OCI-LY7 (cell line): ENCODE data around the gene SH2D6. TPM values are rescaled to one million over a fixed set of nuclear protein-coding genes. Genes with fewer than 3 reads are reported as not detected.

ENCODE experiments used
- BruUV-seq: library from RNA; stranded (reverse); fragments of 400-500 nt; replicated peaks from 2 replicates; lab custom pipeline; 2021; lab: Mats Ljungman, UMichigan
- CTCF ChIA-PET: fragments of 300-600 bp; sonication (Branson Sonifier 250); formaldehyde crosslinking; loops from one replicate; lab custom pipeline; 2022; ENCODE audit warnings: antibody characterized with exemption; ENCODE audit not compliant: unreplicated experiment; lab: Charles Lee
- POLR2A ChIA-PET: fragments of 300-600 bp; sonication (Branson Sonifier 250); formaldehyde crosslinking; loops from one replicate; lab custom pipeline; 2022; ENCODE audit warnings: antibody characterized with exemption; lab: Charles Lee
- DNase-seq: peaks from one replicate; pipeline ENCODE4 v3.0.0-alpha.2; 2015; ENCODE audit warnings: low spot score
- H2AFZ ChIP-seq: fragments of 200-600 bp; sonication (generic), shearing (Covaris generic); 2 replicates; pipeline ENCODE4 v1.6.1; 2014; ENCODE audit warnings: mild to moderate bottlenecking, antibody characterized with exemption, low read length, moderate library complexity
- H3K27ac ChIP-seq: fragments of 200-600 bp; sonication (generic); 2 replicates; pipeline ENCODE4 v1.5.1; 2014; ENCODE audit warnings: mixed run types, low read depth, mild to moderate bottlenecking, moderate library complexity, low read length, inconsistent platforms; ENCODE audit not compliant: poor library complexity, severe bottlenecking
- H3K36me3 ChIP-seq: fragments of 200-600 bp; sonication (generic); 2 replicates; pipeline ENCODE4 v1.6.1; 2014; ENCODE audit warnings: mild to moderate bottlenecking, antibody characterized with exemption, low read length, moderate library complexity, mixed read lengths; ENCODE audit not compliant: insufficient read depth
- H3K4me1 ChIP-seq: fragments of 200-600 bp; sonication (generic); 2 replicates; pipeline ENCODE4 v1.5.1; 2014; ENCODE audit warnings: mild to moderate bottlenecking, low read length; ENCODE audit not compliant: insufficient read depth, poor library complexity, severe bottlenecking
- H3K4me2 ChIP-seq: fragments of 200-600 bp; sonication (generic); 2 replicates; pipeline ENCODE4 v1.6.1; 2014; ENCODE audit warnings: mild to moderate bottlenecking, low read length
- H3K4me3 ChIP-seq: fragments of 200-600 bp; sonication (generic); 2 replicates; pipeline ENCODE4 v1.5.1; 2014; ENCODE audit warnings: mild to moderate bottlenecking, low read depth, low read length; ENCODE audit not compliant: poor library complexity, severe bottlenecking
- H3K79me2 ChIP-seq: fragments of 200-600 bp; sonication (generic); 2 replicates; pipeline ENCODE4 v1.6.1; 2016; ENCODE audit warnings: low read depth, mild to moderate bottlenecking, low read length, moderate library complexity, mixed read lengths; ENCODE audit not compliant: insufficient read depth
- H3K9me2 ChIP-seq: fragments of 200-600 bp; sonication (generic); 2 replicates; pipeline ENCODE4 v1.6.1; 2016; ENCODE audit warnings: mild to moderate bottlenecking, low read length, mixed read lengths; ENCODE audit not compliant: insufficient read depth
- H3K9me3 ChIP-seq: fragments of 200-600 bp; sonication (generic); 2 replicates; pipeline ENCODE4 v1.6.1; 2014; ENCODE audit warnings: mild to moderate bottlenecking, mixed run types, low read length, mixed read lengths
- H4K20me1 ChIP-seq: fragments of 200-600 bp; sonication (generic); 2 replicates; pipeline ENCODE4 v1.6.1; 2014; ENCODE audit warnings: mild to moderate bottlenecking, antibody characterized with exemption, low read length, moderate library complexity, mixed read lengths; ENCODE audit not compliant: insufficient read depth
- CTCF ChIP-seq: fragments of 200-600 bp; sonication (generic); conservative IDR thresholded peaks from 2 replicates; pipeline ENCODE4 v1.5.1; 2014; ENCODE audit warnings: mild to moderate bottlenecking, antibody characterized with exemption, low read length, moderate library complexity, mixed read lengths
- EZH2phosphoT487 ChIP-seq: fragments of 200-600 bp; sonication (generic); IDR thresholded peaks from 2 replicates; pipeline ENCODE4 v1.6.1; 2018; ENCODE audit warnings: low read depth, borderline replicate concordance, mild to moderate bottlenecking, mixed run types, antibody characterized with exemption, low read length, moderate library complexity, mixed read lengths
- intact Hi-C: fragments of 100-400 bp; cut with micrococcal nuclease; formaldehyde crosslinking; loops from one replicate; pipeline ENCODE4 v1.10.0; 2022; ENCODE audit not compliant: unreplicated experiment
- total RNA-seq, 2 experiments: library from RNA; depleted of rRNA in 1 of 2; stranded (reverse); fragments of >200 nt in 1 of 2; shearing (Covaris generic) in 1 of 2; gene quantifications; 2 replicates each; pipeline ENCODE4 v1.2.3, GENCODE V29; 2014 to 2022

Gene SH2D6
- total RNA-seq, 2 experiments from 2014 or later = 0.35 to 2.6 TPM

DNA sequence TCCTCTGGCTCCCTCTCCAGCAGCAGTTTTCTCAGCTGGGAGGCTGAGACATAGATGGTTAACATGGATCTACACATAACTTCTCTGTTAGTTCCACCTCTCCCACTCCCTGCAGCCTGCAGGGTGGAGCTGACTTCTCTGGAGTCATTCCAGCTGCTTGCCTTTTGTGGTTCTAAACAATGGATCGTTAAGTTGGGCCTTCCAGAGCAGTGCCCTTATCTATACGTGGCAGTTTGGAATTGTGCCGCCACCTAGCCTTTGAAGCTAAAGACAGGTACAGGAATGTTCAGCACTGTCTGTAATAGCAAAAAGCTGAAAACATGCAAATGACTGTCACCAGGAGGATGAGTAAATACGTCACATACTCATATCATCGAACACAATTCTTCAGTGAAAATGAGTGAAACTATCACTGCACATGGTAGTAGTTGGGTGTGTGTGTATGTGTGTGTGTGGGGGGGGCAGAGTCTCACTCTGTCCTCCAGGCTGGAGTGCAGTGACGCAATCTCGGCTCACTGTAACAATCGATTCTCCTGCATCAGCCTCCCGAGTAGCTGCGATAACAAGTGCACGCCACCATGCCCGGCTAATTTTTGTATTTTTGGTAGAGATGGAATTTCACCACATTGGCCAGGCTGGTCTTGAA is 50.3 kb downstream of the SH2D6 start:
- Histone ChIP-seq H3K4me2 (no peak overlapping the region), H3K9me2 (no peaks in the 10 kb centered on the region), H3K4me1 (no peaks in the 10 kb centered on the region), H4K20me1 (no peaks in the 10 kb centered on the region), H3K9me3 (no peaks in the 10 kb centered on the region), H3K79me2 (no peaks in the 10 kb centered on the region), H3K27ac (no peak overlapping the region), H2AFZ (no peak overlapping the region), H3K4me3 (no peak overlapping the region), H3K36me3 (no peaks in the 10 kb centered on the region)
- ChIA-PET POLR2A (no interaction called here), CTCF (no interaction called here)
- BruUV-seq = no TSS peak
- no peak for TF ChIP-seq CTCF
- TF ChIP-seq EZH2phosphoT487 = no peak
- intact Hi-C loops = loop anchor here (5.0 kb wide), 1 partner anchor 33 kb away; no protein-coding TSS in a partner anchor
- no peak for DNase-seq

DNA sequence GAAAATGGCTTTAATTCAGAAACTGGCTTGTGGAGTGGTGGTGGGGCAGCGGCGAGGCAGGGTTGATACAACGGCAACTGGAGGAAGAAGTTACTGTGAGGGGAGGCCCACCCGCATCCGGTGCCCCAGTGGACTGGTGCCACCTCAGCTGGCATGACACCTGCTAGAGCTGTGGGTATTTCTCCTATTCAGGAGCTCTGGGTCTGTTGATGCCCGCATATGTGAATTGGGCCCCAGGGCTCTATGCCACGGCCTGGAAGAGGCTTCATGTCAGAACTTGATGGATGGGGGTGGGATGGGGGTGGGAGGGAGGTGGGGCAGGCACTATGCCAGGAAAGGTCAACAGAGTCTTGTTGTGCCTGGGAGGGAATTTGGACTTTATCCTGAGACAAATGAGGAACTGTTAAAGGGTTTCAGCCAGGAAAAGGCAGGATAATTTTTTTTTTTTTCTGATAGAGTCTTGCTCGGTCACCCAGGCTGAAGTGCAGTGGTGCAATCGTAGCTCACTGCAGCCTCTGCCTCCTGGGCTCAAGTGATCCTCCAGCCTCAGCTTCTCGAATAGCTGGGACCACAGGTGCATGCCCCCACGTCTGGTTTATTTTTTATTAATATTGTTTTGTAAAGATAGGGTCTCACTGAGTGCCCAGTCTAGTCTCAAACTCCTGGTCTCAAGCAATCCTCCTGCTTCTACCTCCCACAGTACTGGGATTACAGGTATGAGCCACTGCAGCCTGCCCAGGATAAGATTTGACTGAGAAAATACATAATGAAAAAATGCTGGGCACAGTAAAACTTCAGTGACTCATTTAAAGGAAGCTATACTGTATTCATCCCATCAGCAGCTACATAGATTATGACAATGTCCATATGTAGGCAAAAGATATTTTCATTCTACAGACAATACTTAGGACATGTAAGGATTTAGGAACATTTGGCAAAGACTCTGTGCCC is 52.6 kb downstream of the SH2D6 start:
- Histone ChIP-seq H3K9me3 (no peaks in the 10 kb centered on the region), H3K79me2 (no peaks in the 10 kb centered on the region), H3K4me2 (no peak overlapping the region), H3K4me1 (no peaks in the 10 kb centered on the region), H3K9me2 (no peaks in the 10 kb centered on the region), H3K36me3 (no peaks in the 10 kb centered on the region), H4K20me1 (no peaks in the 10 kb centered on the region), H3K27ac (no peak overlapping the region), H3K4me3 (no peak overlapping the region), H2AFZ (no peak overlapping the region)
- POLR2A ChIA-PET = no interaction called here
- CTCF ChIA-PET = no interaction called here
- TF ChIP-seq EZH2phosphoT487 (no peak), CTCF (no peak)
- DNase-seq = no peak
- BruUV-seq = no TSS peak
- intact Hi-C loops = loop anchor here (10.0 kb wide), 1 partner anchor 54 kb away; no protein-coding TSS in a partner anchor
